ENCODE measurements around the gene WDR44.
"Not testable (repeated sequence)": the region's sequence is repeated elsewhere in the genome, so short reads cannot be mapped to it uniquely, and the experiment has no call there.

Gene WDR44, protein sequence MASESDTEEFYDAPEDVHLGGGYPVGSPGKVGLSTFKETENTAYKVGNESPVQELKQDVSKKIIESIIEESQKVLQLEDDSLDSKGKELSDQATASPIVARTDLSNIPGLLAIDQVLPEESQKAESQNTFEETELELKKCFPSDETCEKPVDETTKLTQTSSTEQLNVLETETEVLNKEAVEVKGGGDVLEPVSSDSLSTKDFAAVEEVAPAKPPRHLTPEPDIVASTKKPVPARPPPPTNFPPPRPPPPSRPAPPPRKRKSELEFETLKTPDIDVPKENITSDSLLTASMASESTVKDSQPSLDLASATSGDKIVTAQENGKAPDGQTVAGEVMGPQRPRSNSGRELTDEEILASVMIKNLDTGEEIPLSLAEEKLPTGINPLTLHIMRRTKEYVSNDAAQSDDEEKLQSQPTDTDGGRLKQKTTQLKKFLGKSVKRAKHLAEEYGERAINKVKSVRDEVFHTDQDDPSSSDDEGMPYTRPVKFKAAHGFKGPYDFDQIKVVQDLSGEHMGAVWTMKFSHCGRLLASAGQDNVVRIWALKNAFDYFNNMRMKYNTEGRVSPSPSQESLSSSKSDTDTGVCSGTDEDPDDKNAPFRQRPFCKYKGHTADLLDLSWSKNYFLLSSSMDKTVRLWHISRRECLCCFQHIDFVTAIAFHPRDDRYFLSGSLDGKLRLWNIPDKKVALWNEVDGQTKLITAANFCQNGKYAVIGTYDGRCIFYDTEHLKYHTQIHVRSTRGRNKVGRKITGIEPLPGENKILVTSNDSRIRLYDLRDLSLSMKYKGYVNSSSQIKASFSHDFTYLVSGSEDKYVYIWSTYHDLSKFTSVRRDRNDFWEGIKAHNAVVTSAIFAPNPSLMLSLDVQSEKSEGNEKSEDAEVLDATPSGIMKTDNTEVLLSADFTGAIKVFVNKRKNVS

DNA sequence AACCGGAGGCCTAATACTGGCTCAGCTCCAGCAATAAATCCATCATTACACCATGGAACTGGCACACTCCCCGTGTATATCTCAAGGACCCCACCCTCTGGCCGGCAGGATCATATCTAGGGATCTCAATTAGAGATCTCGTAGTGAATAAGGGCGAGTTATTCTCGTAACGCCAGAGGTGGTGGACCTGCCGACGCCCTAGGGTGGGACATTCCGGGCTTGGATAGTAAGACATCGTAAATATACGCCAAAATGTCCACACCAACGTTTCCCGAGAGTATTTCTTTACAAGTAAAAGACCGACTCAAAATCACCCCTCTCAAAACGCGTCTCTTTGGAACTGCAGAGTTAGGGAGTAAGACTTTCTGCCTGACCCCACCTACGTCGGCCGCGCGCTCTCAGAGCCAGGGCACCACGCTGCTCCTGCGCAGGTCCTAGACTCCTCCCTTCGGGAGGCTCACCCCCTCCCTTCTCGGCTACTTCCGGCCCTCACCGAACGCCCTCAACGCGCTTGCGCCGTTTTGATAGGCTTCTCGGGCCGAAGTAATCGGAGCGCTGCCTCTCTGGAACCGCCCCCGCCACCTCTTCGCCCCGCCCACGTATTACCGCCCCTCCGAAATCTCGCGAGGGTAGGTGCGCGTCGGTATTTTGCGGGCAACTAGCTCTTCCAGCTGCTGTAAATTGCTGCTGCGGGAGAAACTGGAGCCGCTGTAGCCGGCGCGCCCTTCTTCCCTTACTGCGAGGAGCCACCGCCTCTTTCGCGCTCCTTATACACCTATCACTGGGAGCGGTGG is at the start of gene WDR44:
TSS of gene WDR44 (plus strand) at position 643 of the 794 bp plus-strand sequence. CDS start 398 bp downstream, outside the sequence.
- DNase-seq = peak; percentile 96

DNA sequence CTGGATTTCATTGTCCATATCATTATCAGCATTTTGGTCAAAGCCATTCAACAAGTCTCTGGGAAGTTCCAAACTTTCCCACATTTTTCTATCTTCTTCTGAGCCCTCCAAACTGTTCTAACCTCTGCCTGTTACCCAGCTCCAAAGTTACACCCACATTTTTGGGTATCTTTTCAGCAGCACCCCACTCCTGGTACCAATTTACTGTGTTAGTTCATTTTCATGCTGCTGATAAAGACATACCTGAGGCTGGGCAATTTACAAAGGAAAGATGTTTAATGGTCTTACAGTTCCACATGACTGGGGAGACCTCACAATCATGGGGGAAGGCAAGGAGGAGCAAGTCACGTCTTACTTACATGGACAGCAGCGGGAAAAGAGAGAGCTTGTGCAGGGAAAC is 40.1 kb upstream of the WDR44 start:
- not testable (repeated sequence) for DNase-seq

DNA sequence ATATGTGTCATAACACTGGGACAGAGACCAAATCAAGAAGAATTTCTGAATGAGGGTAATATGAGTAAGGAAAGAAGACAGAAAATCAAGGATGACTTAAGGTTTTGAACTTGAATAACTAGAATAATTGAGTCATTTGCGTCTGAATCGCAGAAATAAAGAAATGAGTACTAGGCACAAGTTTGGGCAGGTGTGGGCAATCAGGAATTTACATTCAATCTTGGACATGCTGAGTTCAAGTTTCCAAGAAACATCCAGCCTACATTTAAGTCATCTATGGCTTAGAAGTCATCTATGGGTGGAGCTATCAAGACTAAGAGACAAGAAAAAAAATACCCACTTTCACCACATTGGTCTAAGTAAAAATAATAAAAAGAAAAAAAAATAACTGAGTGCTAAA is 30.4 kb upstream of the WDR44 start:
- DNase-seq = no peak

DNA sequence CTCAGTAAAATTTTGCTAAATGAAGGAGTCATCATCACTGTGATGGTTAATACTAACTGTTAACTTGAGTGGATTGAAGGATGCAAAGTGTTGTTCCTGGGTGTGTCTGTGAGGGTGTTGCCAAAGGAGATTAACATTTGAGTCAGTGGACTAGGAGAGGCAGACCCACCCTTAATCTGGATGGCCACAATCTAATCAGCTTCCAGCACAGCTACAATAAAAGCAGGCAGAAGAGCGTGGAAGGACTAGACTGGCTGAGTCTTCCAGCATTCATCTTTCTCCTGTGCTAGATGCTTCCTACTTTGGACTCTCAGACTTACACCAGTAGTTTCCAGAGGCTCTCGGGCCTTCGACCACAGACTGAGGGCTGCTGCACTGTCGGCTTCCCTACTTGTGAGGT is 21.3 kb upstream of the WDR44 start:
- DNase-seq = no peak

DNA sequence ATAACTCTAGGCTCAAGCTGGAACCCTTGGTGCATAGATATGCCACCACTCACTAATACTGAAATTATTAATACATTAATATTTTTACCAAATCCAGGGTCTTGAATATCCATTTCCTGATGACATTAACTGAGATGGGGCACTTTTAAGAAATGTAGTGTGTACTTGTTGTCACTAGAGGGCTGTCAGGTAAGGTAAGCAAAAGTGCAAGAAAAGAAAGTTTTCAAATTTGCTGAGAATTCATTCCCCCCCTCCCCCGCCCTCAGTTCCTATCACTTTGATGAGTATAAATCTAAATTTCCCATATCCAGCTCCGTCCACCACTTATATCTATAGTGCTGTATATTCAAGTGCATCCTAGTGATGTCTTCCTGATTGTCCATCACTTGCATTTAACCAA is 20.5 kb upstream of the WDR44 start:
- no peak for DNase-seq

DNA sequence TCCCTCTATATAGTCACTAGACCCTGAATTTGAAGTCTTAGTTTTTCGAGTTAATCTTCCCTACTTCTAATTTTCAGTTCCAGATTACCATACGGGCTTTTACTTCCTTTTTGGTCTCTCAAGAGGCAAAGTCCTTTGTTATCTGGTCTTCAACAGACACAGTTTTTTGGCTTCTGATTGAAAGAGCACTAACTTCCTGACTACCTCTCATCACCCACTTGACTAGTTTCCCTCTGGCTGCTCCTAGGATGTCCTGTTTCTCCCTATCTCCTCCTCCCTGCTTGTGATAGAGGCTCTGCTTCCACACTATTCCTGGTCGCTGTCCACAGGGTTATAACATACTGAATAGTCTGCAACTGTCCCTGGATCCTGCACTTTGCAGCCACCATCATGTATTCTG is 16.7 kb upstream of the WDR44 start:
- no peak for DNase-seq

DNA sequence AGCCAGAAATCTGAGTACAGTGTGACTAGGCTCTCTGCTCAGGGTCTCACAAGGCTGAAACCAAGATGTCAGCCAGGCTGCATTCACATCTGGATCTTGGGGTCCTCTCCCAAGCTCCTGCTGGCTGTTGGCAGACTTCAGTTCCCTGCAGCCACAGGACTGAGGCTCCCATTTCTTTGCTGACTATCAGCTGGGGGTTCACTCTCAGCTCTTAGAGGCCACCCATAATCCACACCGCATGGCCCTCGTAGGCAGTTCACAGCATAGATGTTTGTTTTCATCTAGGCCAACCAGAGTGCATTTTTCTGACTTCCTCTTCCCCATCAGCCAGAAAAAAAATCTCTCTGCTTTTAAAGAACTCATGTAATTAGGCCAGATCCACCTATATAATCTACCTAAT is 8.2 kb upstream of the WDR44 start:
- DNase-seq = no peak

DNA sequence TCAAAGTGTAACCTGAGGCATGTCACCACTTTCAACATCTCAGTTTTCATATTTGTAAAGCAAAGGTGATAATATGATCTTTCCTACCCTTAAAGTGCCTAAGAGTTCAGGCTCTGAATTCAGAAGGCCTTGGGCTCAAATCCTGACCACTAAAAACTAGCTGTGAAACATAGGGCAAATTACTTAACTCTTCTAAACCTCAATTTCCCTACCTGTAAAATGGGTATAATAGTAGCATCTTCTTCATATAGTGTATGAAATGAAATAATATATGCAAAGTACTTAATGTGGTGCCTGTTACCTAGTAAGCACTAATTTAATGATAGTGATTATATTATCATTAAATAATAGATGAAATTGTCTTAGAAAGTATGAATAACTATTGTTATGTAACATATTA is 7.0 kb upstream of the WDR44 start:
- DNase-seq = no peak

DNA sequence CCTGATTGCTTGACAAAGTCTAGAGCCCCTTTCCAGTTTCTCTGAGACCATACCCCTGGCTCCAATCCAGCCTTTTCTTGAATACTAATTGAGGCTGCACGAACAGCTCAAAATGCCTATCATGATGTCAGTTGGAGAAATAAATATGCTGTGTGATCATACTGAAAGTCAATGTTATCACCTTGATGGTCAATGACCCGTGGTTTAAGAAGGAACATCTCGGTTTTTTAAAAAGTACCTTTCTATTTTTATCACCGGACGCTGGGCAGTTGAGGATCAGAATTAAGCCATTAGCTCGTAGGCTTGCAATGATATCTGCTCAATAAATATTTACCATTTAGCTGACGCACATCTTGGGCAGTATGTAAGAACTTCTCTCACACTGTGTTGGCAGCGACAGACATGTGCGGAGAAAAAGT is 852 bp upstream of the WDR44 start:
- no peak for DNase-seq

DNA sequence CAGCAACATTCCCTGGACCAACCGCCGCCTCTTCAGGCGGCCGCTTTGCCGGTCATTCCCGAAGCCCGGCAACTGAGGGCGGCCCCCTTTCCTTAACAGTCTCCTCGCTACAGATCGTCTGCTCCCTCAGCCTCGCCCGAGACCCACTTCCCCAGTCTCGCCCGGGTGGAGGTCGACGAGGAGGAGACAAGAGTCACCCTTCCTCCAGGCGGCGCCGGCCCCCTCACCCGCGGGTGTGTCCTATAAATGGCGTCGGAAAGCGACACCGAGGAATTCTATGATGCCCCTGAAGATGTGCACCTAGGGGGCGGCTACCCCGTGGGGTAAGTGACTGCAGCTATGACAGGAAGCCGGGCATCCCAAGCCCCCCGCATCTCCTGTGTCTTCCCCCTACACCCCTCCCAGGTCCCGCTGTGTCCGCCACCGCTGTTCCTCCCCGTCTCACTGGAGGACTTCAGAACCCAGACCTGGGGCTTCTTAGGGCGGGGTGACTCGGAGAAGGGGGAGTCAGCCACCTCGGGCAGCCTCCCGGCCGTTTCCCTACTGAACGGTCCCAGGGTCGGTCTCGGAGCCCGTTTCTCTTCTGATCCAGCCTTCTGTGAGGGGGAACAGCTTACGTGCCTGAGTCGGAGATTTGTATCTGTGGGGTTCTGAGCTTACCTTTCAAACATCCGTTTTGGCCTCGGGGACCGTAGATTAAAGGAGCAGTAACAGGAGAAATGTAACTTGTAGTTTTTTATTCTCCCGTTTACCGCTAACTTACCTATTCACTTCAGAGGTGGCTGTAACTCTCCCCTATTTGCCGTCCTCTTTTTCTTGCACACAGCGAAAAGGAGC is 570 bp downstream of the WDR44 start:
- no peak for DNase-seq

DNA sequence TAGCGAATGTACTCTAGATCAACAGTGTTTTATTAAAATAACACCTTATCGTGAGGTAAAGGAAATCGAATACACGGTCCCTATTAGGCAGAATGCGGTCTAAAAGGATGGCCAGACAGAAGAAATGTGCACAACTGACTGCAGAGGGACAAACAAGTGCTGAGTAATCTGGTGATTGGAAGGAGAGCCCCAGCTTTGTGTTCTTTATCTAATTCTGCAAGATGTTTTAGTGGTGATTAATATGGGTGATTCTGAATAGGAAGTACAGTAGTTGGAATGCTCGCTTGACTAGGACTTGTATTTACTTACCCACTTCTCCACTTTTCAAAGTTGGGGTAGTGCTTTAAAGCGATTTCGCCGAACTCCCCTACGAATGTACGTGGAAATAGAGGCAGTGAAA is 1.2 kb downstream of the WDR44 start:
- no peak for DNase-seq

DNA sequence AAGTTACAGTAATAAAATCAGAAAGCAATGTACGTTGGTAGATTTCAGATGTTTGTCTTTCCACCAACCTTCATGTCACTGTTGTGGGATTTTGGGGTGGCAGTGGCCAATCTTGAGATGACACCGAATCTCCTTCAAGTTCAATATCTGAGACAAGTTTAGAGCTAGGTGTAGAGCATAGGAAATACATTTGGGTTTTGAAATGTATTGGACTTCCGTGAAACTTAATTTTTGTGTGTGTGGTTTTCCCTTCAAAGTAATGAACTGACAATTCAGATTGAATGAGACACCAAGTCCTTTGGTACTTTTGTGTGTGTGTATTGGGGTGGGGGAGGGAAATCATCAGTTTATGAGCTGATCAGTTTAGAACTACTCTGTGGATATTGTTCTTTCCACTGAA is 1.8 kb downstream of the WDR44 start:
- DNase-seq = no peak

DNA sequence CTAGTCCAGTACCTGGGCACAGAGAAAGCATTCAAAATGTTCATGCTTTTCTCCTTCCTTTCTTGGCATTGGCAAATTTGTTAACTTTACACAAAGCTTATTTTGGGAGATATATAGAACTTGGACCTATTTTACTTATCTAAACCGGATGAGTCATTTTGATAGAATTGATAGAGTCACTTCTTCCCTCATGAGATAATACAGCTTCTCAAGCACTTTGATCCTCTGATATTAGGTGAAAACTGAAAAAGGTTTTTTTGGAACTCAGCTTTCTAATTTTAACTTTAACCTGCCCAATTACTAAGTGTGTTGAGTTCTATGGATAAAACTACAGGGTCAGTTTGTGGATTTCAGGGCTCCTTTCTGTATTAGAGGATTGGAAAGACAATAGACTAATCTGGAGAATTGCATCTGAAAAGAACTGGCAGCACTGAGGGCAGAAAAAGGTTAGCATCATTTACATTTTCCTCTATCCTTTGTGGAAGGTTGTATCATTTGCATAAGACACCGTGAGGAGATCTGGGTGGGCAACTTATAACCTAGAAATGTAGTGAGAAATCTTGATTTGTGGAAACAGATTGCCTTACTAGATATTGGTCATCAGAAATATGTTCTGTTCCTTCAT is 2.4 kb downstream of the WDR44 start:
- DNase-seq = no peak

DNA sequence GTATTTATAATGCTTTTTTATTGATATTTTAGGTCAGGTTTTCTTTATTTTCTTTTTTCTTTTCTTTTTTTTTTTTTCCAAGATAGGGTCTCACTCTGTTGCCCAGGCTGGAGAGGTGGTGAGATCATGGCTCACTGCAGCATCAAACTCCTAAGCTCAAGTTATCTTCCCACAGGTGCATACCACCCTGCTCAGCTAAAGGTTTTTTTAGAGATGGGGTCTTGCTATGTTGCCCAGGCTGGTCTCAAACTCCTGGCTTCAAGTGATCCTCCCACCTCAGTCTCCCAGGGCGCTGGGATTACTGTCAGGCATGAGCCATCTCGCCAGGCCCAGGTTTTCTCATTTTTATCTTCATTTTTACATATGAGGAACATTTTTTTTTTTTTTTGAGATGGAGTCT is 3.3 kb downstream of the WDR44 start:
- no peak for DNase-seq

DNA sequence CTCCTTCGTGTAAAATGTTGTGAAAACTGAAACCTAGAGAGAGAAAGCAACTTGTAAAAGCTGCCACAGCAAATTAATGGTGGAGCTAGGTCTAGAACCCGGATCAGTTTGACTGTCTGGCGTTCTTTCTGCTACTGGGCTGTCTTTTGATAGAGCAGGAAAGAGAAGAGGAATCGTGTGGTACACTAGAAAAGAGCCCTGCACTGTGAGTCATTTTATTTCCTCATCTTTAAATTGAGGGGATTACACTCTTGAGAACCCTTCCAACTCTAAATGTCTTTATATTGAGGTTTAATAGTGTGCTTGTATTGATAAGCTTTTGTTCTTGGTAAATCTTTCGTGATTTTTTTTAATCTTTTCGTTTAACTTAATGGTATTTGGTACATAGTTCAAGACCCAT is 4.3 kb downstream of the WDR44 start:
- no peak for DNase-seq

DNA sequence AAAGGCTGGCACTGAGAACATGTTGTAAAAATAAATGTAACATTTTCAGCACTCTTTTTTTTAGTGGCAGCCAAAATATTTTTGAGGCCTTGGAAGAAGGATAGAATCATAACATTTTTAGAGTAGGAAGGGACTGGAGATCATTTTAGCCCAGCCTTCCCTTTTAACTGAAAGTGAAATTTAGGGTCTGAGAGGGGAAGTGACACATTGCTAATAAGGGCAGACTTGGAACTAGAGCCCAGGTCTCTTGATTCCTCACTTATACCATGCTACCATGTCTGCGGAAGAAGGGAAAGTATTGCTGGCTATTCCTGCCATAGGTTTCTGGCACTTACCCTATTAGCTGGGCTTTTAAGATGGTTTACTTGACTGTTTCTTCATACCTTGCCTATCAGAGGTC is 4.8 kb downstream of the WDR44 start:
- DNase-seq = no peak

DNA sequence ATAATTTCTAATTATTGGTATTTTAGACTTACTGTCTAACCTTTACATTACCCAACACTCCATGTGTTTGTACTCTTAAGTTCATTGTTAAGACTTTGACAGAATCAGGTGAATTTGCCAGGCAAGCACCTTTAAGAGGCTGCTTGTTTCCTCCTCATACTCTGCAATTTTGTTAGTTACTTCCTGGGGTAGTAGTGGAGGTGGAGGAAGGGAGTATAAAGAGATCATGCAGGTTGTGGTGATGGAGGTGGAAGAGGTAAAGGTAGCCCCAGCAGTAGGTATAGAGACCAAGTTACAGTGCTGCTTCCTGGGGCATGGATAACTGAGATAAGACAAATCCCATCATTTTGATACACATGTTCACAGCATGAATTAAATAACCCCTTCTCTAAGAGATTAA is 6.7 kb downstream of the WDR44 start:
- no peak for DNase-seq

DNA sequence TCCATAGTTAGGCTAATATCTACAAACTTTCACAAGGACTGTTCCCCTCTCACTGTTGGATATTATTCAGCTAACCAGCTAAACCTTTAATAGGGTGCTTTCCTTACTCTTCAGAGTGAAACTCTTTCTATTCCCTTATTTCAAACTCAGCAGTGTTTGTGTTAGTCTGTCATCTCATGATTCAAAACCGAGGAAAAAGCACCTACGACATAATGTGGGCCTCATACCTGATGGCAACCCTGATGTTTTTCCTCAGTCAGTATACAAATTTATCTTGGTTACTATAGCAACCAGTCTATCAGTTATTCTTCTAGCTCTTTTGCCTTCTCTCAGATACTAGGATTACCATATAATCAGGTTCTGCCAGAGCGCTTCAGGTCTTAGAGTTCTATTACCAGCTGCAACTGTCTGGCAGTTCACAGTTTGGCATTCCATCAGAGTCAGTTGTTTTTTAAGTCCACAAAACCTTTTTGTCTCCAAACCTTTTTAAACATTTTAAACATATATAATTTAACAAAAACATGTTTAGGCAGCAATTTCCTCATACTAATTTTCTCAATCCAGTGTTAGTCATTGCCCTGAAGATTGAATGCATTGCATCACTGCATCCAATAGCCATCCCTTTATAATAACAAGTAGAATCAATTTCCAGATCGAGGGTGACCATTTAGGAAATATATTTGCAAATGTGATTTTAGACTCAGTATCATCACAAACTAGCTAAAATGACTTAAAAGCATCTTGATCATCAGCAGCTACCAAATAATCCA is 7.4 kb downstream of the WDR44 start:
- DNase-seq = no peak

DNA sequence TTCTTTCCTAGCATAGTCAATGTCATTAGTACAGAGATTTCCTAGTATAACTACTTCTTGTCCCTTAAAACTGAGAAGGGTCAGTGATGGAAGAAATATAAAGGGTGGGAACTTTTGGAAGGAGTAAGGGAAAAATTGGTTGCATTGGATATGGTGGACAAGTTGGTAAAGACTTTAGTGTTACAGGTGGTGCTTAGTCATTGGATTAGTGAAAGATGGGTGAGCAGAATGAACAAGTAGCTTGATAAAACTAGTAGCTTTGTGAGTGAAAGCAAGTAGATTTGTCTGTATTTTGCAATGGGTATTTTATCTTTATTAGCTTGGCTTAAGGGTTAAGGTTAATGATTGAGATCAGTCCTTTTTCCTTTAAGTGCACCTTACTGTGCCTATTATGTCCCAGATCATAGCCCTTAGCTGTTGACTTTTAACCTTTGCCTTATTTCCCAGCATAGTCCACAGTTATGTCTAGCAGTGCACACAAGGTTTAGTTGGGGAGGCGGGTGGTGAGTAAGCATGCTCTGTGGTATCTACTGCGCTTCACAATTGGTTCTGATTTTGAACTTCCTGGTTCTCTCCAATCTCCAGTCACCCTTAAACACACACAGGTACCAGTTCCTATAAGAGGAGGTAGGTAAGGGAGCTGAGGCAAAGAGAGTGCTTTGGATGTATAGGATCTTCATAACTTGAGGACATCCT is 9.5 kb downstream of the WDR44 start:
- DNase-seq = no peak

DNA sequence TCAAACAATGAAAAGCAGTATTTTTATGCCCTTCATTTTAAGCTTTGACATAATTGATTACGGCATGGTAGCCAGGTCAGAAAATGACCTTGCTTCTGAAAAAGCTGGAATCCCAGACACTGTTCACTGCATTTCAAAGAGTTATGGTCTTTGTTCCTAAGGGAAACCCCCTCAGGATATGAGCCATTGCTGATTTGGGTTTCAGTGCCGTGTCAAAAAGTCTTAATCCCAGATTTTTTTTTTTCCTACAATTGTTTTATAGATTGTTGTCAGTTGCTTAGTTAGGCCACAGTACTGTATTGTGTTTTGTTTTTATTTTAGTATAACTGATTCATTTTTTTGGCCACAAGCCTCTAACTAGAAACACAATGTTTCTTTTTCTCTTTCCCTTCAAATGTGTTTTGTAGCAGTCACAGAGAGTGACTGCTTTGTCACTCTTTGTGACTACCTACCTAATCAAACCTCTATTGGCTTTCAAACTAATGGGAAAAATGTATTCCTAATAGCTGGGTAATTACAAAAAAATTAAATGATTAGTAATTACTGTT is 10.3 kb downstream of the WDR44 start:
- no peak for DNase-seq
